ENCODE data around the gene PTH2R.

GRCh38 chr2:208502288-208502687, 95.7 kb downstream of the PTH2R start:
- TF ChIP-seq, protein P1, sequence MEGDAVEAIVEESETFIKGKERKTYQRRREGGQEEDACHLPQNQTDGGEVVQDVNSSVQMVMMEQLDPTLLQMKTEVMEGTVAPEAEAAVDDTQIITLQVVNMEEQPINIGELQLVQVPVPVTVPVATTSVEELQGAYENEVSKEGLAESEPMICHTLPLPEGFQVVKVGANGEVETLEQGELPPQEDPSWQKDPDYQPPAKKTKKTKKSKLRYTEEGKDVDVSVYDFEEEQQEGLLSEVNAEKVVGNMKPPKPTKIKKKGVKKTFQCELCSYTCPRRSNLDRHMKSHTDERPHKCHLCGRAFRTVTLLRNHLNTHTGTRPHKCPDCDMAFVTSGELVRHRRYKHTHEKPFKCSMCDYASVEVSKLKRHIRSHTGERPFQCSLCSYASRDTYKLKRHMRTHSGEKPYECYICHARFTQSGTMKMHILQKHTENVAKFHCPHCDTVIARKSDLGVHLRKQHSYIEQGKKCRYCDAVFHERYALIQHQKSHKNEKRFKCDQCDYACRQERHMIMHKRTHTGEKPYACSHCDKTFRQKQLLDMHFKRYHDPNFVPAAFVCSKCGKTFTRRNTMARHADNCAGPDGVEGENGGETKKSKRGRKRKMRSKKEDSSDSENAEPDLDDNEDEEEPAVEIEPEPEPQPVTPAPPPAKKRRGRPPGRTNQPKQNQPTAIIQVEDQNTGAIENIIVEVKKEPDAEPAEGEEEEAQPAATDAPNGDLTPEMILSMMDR (IDR thresholded peaks at IDR 0.05), result no peak
- TF ChIP-seq POLR2AphosphoS5 (IDR thresholded peaks at IDR 0.05), result no peak
- no peak for TF ChIP-seq POLR2A (IDR thresholded peaks at IDR 0.05)

Measured in breast epithelium (tissue), 3 donors.